Psoas muscle (tissue), 8 donors: ENCODE results near the gene AP1M1. TPM values are rescaled to one million over a fixed set of nuclear protein-coding genes. Genes with fewer than 3 reads are reported as not detected.

Experiments
- ATAC-seq, 4 donors: fragments of 200-7000 bp; cut with Tn5 transposase; one replicate each; pipeline ENCODE4 v1.9.1; 2020; ENCODE audit warnings: moderate library complexity in 3 of 4, mild to moderate bottlenecking in 2 of 4
- DNase-seq, 2 donors: peaks; one replicate each; pipeline ENCODE4 v3.0.0-alpha.2; 2020
- H3K27ac ChIP-seq: fragments of 200-600 bp; one replicate; pipeline ENCODE4 v1.8.0; 2022
- H3K27me3 ChIP-seq, 3 donors: fragments of 200-600 bp in 1 of 3; one replicate each; pipeline versions ENCODE4 v1.6.1 to v1.8.0; 2013 to 2022; ENCODE audit warnings: low read length in 2 of 3, mild to moderate bottlenecking in 2 of 3, moderate library complexity in 1 of 3; ENCODE audit not compliant: insufficient read depth in 3 of 3
- H3K36me3 ChIP-seq, 2 donors: fragments of 200-600 bp in 1 of 2; one replicate each; pipeline versions ENCODE4 v1.6.1 to v1.8.0; 2013 to 2022; ENCODE audit warnings: low read depth in 1 of 2, mild to moderate bottlenecking in 1 of 2, moderate library complexity in 1 of 2; ENCODE audit not compliant: insufficient read depth in 1 of 2
- H3K4me1 ChIP-seq: fragments of 200-600 bp; one replicate; pipeline ENCODE4 v1.8.0; 2022
- H3K4me3 ChIP-seq: fragments of 200-600 bp; one replicate; pipeline ENCODE4 v1.8.0; 2022; ENCODE audit warnings: mild to moderate bottlenecking
- H3K9me3 ChIP-seq: fragments of 200-600 bp; one replicate; pipeline ENCODE4 v1.8.0; 2022
- WGBS, 3 donors: extraction: QIAGEN DNeasy Blood & Tissue Kit; methylation state at CpG; one replicate each; pipeline versions ENCODE4 v1.1.6 to v1.1.7; 2013; 5-methylcytosine and 5-hydroxymethylcytosine counted together
- intact Hi-C, 2 donors: fragments of 100-400 bp; cut with DNase I; formaldehyde crosslinking; loops; one replicate each; pipeline versions ENCODE4 v1.11.0 to v1.14.2; 2022
- polyA plus RNA-seq, 3 donors: library from polyadenylated mRNA; stranded (reverse); fragments of 200-250 nt; gene quantifications; one replicate each; pipeline ENCODE4 v1.2.3, GENCODE V29; 2013
- total RNA-seq, 4 donors: library from RNA; stranded (reverse); fragmentation: NEBNext Ultra II Directional in 2 of 4; extraction: Animal tissue kit (Norgen Biotek cat#: 25700) in 2 of 4; gene quantifications; one replicate each; pipeline versions ENCODE4 v1.2.1 to v1.2.4, GENCODE V29; 2021 to 2023
- TF ChIP-seq, protein P1 (sequence below): fragments of 200-600 bp; IDR thresholded peaks from one replicate; pipeline ENCODE4 v1.8.0; 2022; ENCODE audit warnings: antibody characterized with exemption
- donor health status: healthy with polysubstance abuse.
- donor health status: DM: no; HTN: no; CAD: no; lungs with moderate emphysema.
- donor health status: Bipolar disorder and iron deficiency.
- donor health status: healthy.
- donor health status: DM: yes; HTN: yes; CAD: no.
- donor health status: DM: no; HTN: no; CAD: no.
- donor health status: DM: no; HTN: no; CAD: no.
- donor health status: DM: yes; HTN: yes; CAD: no.

The AP1M1 gene
- total and polyA plus RNA-seq, 7 donors, result 40.5 to 102 (median 51.0) TPM

GRCh38 chr19:16254851-16255408, 57.2 kb downstream of the AP1M1 start:
- H3K27ac ChIP-seq, result no peak overlapping the region
- WGBS, 3 donors, result 76 to 85% (median 81%) methylated on average over 6 of the region's 6 CpGs
- H3K36me3 ChIP-seq, result no peaks in the 10 kb centered on the region
- H3K4me3 ChIP-seq, result no peak overlapping the region
- H3K4me1 ChIP-seq, result no peaks in the 10 kb centered on the region
- DNase-seq, result no peak
- H3K27me3 ChIP-seq, result no peaks in the 10 kb centered on the region
- intact Hi-C loops, result no loop called here
- no peak for ATAC-seq
- TF ChIP-seq, protein P1, sequence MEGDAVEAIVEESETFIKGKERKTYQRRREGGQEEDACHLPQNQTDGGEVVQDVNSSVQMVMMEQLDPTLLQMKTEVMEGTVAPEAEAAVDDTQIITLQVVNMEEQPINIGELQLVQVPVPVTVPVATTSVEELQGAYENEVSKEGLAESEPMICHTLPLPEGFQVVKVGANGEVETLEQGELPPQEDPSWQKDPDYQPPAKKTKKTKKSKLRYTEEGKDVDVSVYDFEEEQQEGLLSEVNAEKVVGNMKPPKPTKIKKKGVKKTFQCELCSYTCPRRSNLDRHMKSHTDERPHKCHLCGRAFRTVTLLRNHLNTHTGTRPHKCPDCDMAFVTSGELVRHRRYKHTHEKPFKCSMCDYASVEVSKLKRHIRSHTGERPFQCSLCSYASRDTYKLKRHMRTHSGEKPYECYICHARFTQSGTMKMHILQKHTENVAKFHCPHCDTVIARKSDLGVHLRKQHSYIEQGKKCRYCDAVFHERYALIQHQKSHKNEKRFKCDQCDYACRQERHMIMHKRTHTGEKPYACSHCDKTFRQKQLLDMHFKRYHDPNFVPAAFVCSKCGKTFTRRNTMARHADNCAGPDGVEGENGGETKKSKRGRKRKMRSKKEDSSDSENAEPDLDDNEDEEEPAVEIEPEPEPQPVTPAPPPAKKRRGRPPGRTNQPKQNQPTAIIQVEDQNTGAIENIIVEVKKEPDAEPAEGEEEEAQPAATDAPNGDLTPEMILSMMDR, result no peak
- H3K9me3 ChIP-seq, result no peaks in the 10 kb centered on the region

DNA sequence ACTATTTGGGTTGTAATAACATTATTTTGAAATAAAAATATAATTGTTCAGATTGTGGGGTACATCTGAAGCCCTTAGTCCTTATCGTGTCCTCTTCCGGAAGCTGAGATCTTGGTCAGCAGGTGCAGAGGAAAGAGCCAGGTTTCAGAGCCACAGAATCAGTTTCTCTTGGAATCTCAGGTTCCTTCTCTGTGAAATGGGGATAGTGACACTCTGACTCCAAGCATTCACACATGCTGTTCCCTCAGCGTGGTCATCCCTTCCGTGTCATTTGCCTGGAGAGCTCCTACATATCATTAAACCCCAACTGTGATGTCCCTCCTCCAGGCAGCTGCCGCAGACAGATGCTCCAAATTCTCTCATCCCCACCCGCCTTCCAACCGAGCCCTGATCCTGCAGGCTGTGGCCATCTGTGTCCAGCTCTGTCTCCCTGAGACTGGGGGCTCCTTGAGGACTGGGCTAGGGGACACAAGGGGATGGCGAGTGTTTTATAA, 59.8 kb downstream of the AP1M1 start:
- intact Hi-C loops, result no loop called here
- Histone ChIP-seq H3K27me3 (no peaks in the 10 kb centered on the region), H3K4me1 (no peaks in the 10 kb centered on the region), H3K9me3 (no peaks in the 10 kb centered on the region), H3K27ac (no peak overlapping the region), H3K4me3 (no peak overlapping the region), H3K36me3 (no peaks in the 10 kb centered on the region)
- TF ChIP-seq, protein P1, result no peak
- ATAC-seq (no peak), DNase-seq (no peak)
- 82 to 87% (median 85%) methylated on average over 8 of the region's 8 CpGs for WGBS, 3 donors

DNA sequence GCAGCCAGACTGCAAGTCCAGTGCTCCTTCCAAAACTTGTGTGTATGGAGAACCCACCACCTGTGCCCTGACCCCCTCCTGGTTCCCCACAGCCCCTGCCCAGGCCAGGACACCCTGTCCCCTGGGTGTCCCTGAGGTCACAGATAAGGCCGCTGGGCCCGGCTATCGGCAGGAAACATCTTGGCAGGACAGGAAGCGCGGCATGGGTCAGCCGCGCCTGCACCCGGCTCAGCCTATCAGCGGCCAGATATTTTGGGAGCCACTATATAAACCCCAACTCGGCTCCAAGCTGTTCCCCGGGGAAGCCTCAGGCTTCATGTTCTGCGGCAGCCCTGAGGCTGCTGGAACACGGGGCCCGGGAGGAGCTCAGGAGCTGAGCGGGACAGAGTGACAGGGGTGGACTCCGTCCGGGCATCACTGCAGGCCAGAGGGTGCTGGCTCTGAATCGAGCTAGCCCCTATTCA, 60.8 kb downstream of the AP1M1 start:
- H3K4me1 ChIP-seq, result no peaks in the 10 kb centered on the region
- H3K9me3 ChIP-seq, result no peaks in the 10 kb centered on the region
- peak overlapping the region; percentile 22 for H3K4me3 ChIP-seq
- no peaks in the 10 kb centered on the region for H3K27me3 ChIP-seq
- TF ChIP-seq, protein P1, result no peak
- WGBS, 3 donors, result 33 to 39% (median 35%) methylated on average over 18 of the region's 18 CpGs
- intact Hi-C loops, result no loop called here
- peak; percentile 40 to 74 (median 73) for ATAC-seq
- no peaks in the 10 kb centered on the region for H3K36me3 ChIP-seq
- peak overlapping the region; percentile 62 for H3K27ac ChIP-seq
- DNase-seq, result peak; percentile 63 to 86

- 76 to 84% (median 77%) methylated on average over 21 to 22 of the region's 22 CpGs for WGBS, 3 donors
- TF ChIP-seq, protein P1, result no peak
- Histone ChIP-seq H3K27ac (peak overlapping the region; percentile 53), H3K27me3 (no peaks in the 10 kb centered on the region), H3K4me1 (no peaks in the 10 kb centered on the region), H3K4me3 (no peak overlapping the region), H3K9me3 (no peaks in the 10 kb centered on the region), H3K36me3 (no peaks in the 10 kb centered on the region)
- ATAC-seq (no peak), DNase-seq (peak in 1 of 2 donors; percentile 53)
- intact Hi-C loops, result no loop called here
Measured at GRCh38 chr19:16259385-16260159, 61.9 kb downstream of the AP1M1 start.
